ENCODE data around the gene HIRA.
"Not testable (repeated sequence)": the region's sequence is repeated elsewhere in the genome, so short reads cannot be mapped to it uniquely, and the experiment has no call there.

HIRA gene

GRCh38 chr22:19463491-19464469, 32.2 kb upstream of the HIRA start:
- DNase-seq: no peak

- no peak for DNase-seq
Measured at GRCh38 chr22:19463008-19463407, 31.5 kb upstream of the HIRA start.

GRCh38 chr22:19461506-19461905, 30.0 kb upstream of the HIRA start:
- no peak for DNase-seq

GRCh38 chr22:19460036-19460435, 28.5 kb upstream of the HIRA start:
- DNase-seq: no peak

- no peak for DNase-seq
Measured at GRCh38 chr22:19457828-19458428, 26.4 kb upstream of the HIRA start.

- no peak for DNase-seq
Measured at GRCh38 chr22:19456541-19456940, 25.0 kb upstream of the HIRA start.

GRCh38 chr22:19455585-19456370, 24.2 kb upstream of the HIRA start:
- no peak for DNase-seq

GRCh38 chr22:19455033-19455432, 23.5 kb upstream of the HIRA start:
- DNase-seq: no peak

- DNase-seq: no peak
Measured at GRCh38 chr22:19454156-19454555, 22.6 kb upstream of the HIRA start.

- no peak for DNase-seq
Measured at GRCh38 chr22:19453718-19454117, 22.2 kb upstream of the HIRA start.

- no peak for DNase-seq
Measured at GRCh38 chr22:19451570-19451969, 20.0 kb upstream of the HIRA start.

GRCh38 chr22:19450363-19451175, 19.0 kb upstream of the HIRA start:
- no peak for DNase-seq

- DNase-seq: no peak
Measured at GRCh38 chr22:19449422-19449767, 17.9 kb upstream of the HIRA start.

GRCh38 chr22:19448739-19449421, 17.3 kb upstream of the HIRA start:
- no peak for DNase-seq

- DNase-seq: peak; percentile 24 to 45 (median 34)
Measured at GRCh38 chr22:19448076-19448607, 16.6 kb upstream of the HIRA start.

GRCh38 chr22:19447330-19448075, 16.0 kb upstream of the HIRA start, which contains the start of gene C22orf39:
Gene C22orf39 (minus strand): TSS chr22:19447711. CDS start chr22:19447688, 23 bp downstream.
- DNase-seq: peak; percentile 90 to 94 (median 92)

- DNase-seq: peak in 2 of 4 experiments; percentile 26 to 34
Measured at GRCh38 chr22:19446603-19447329, 15.2 kb upstream of the HIRA start.

- not testable (repeated sequence) for DNase-seq
Measured at GRCh38 chr22:19445279-19445982, 13.9 kb upstream of the HIRA start.
